ENCODE measurements around the gene IGSF9. TPM values are rescaled to one million over a fixed set of nuclear protein-coding genes. Genes with fewer than 3 reads are reported as not detected.

IGSF9 gene
- total RNA-seq, 5 donors from 2014 or later (not counting 1 experiment from before 2014, with no cell fraction given), result 0.06 to 0.16 (median 0.12) TPM; not detected in 2

DNA sequence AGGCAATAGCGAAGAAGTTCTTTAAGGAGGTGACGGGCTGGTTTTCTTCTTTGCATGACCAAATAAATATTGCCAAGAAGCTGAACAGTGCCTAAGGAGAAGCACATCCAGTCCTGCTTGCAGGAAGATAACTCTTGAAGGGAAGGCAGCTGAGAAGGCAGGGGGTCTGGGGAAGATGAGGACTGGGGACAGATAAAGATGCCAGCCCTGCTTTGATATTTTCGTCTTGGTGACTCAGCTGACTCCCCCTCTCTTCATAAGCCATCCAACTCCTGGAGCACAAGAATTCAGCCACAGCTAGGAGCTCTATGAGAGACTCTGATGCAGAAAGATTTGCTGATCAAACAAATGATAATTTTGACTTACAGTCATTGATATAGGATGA is 48.9 kb downstream of the IGSF9 start:
- ChIA-PET POLR2A (interaction anchor here in 1 of 2 donors (0.8 kb wide), 1 partner anchor 27 kb away, joined by 4 read pairs; no protein-coding TSS in a partner anchor), CTCF (interaction anchor here in 1 of 2 donors (1.5 kb wide), 1 partner anchor 15 kb away, joined by 4 read pairs; no protein-coding TSS in a partner anchor)
- Histone ChIP-seq H3K27ac (ENCODE audit: low read length) (no peak overlapping the region), H3K9me3 (no peaks in the 10 kb centered on the region), H3K4me3 (ENCODE audit: control insufficient read depth in 1 of 2, extremely low read depth in 1 of 2, low read length in 1 of 2) (no peak overlapping the region), H3K4me1 (ENCODE audit: control insufficient read depth in 1 of 2, extremely low read depth in 1 of 2, insufficient read depth in 2 of 2, low read length in 2 of 2) (peaks cover 0 to 7% of the 10 kb centered on the region in 2 experiments), H3K27me3 (replicated peaks in 1 of 2; ENCODE audit: control insufficient read depth in 2 of 2, extremely low read depth in 1 of 2, insufficient read depth in 2 of 2, low read length in 1 of 2) (peaks cover 0 to 6% of the 10 kb centered on the region in 2 experiments), H3K36me3 (ENCODE audit: control insufficient read depth in 2 of 2, extremely low read depth in 1 of 2, insufficient read depth in 1 of 2, low read length in 1 of 2) (no peaks in the 10 kb centered on the region)
- Mint-ChIP-seq H3K9me3 (no peaks in the 10 kb centered on the region), H3K4me1 (peaks cover under 1 to 2% (median 2%) of the 10 kb centered on the region in 3 donors), H3K4me3 (no peak overlapping the region), H3K36me3 (no peaks in the 10 kb centered on the region), H3K27ac (no peak overlapping the region), H3K27me3 (no peaks in the 10 kb centered on the region)
- WGBS (ENCODE audit: insufficient coverage), result 100% methylated on average over 2 of the region's 3 CpGs
- ATAC-seq (replicated peaks in 1 of 4) (no peak), DNase-seq (no peak)

DNA sequence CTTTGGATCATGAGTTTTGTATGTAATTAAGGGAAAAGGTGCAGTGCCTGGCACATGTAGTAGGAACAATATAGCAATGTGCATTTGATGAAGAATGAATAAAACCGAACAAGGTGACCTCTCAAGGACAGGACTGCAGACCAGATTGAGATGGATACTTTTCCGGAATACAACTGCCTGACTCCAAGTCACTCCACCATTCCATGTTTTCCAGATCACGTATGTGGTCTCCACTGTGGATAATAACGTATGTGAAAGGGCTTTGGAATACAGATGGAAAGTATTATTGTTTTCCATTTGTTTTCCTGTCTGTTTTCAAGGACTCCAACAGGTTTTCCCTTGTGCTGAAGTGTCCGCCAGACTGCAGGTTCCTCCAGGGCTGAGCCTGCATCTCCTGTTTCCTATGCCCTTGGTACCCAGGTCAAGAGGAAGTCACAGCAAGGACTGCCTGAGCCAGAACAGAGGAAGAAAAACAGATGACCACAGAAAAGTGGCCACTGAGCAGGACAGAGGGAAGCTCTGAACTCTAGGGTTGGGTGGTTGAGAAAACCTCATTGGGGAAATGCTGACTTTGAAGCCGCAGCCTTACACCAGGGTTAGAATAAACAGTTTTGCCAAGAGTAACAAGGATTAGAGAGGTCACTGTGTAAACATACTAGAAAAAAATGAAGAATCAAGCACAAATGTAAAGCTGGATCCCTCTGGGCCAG is 49.4 kb downstream of the IGSF9 start:
- no peaks in the 10 kb centered on the region for H3K27me3 Mint-ChIP-seq
- peaks cover 4 to 6% (median 5%) of the 10 kb centered on the region in 3 donors for H3K4me1 Mint-ChIP-seq
- no peaks in the 10 kb centered on the region for H3K36me3 Mint-ChIP-seq
- no peaks in the 10 kb centered on the region for H3K9me3 ChIP-seq
- no peak overlapping the region for H3K4me3 Mint-ChIP-seq
- DNase-seq (no peak), ATAC-seq (replicated peaks in 1 of 4) (no peak)
- H3K4me3 ChIP-seq (ENCODE audit: control insufficient read depth in 1 of 2, extremely low read depth in 1 of 2, low read length in 1 of 2), result no peak overlapping the region
- no peak overlapping the region for H3K27ac Mint-ChIP-seq
- 94% methylated on average over 3 of the region's 6 CpGs for WGBS (ENCODE audit: insufficient coverage)
- CTCF ChIA-PET, result interaction anchor here (1.5 kb wide), 2 partner anchors 16 to 97 kb away, joined by 3 to 4 read pairs; no protein-coding TSS in a partner anchor
- H3K9me3 Mint-ChIP-seq, result no peaks in the 10 kb centered on the region
- no peak overlapping the region for H3K27ac ChIP-seq (ENCODE audit: low read length)
- H3K36me3 ChIP-seq (ENCODE audit: control insufficient read depth in 2 of 2, extremely low read depth in 1 of 2, insufficient read depth in 1 of 2, low read length in 1 of 2), result no peaks in the 10 kb centered on the region
- POLR2A ChIA-PET, result interaction anchor here in 1 of 2 donors (0.8 kb wide), 1 partner anchor 28 kb away, joined by 4 read pairs; no protein-coding TSS in a partner anchor
- H3K27me3 ChIP-seq (replicated peaks in 1 of 2; ENCODE audit: control insufficient read depth in 2 of 2, extremely low read depth in 1 of 2, insufficient read depth in 2 of 2, low read length in 1 of 2), result peaks cover 0 to 6% of the 10 kb centered on the region in 2 experiments
- H3K4me1 ChIP-seq (ENCODE audit: control insufficient read depth in 1 of 2, extremely low read depth in 1 of 2, insufficient read depth in 2 of 2, low read length in 2 of 2), result peaks cover 0 to 9% of the 10 kb centered on the region in 2 experiments

DNA sequence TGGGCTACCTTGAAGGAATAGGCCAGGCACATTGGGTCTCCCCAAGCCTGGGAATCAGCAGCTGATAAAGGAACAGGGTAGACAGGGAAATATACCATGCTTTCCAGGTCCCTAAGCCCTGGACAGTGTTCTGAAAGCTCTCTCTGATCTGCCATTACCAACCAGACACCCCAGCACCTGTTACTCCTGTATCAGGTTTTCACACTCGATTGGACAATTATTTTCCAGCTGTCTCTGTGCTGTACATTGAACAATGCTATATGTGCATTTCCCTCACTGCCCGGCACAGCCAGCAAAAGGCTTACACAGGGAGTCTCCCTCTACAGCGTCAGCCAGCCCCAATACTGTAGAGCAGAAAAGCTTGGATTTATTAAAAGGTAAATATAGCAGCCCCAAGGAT is 50.1 kb downstream of the IGSF9 start:
- Histone ChIP-seq H3K4me1 (ENCODE audit: control insufficient read depth in 1 of 2, extremely low read depth in 1 of 2, insufficient read depth in 2 of 2, low read length in 2 of 2) (peaks cover 0 to 12% of the 10 kb centered on the region in 2 experiments), H3K4me3 (ENCODE audit: control insufficient read depth in 1 of 2, extremely low read depth in 1 of 2, low read length in 1 of 2) (no peak overlapping the region), H3K9me3 (no peaks in the 10 kb centered on the region), H3K27ac (ENCODE audit: low read length) (no peak overlapping the region), H3K27me3 (replicated peaks in 1 of 2; ENCODE audit: control insufficient read depth in 2 of 2, extremely low read depth in 1 of 2, insufficient read depth in 2 of 2, low read length in 1 of 2) (peaks cover 0 to 5% of the 10 kb centered on the region in 2 experiments), H3K36me3 (ENCODE audit: control insufficient read depth in 2 of 2, extremely low read depth in 1 of 2, insufficient read depth in 1 of 2, low read length in 1 of 2) (no peaks in the 10 kb centered on the region)
- DNase-seq (no peak), ATAC-seq (replicated peaks in 1 of 4) (no peak)
- ChIA-PET POLR2A (no interaction called here), CTCF (interaction anchor here (1.3 to 1.6 kb wide), 4 partner anchors 91 to 184 kb away, joined by 3 to 6 read pairs (median 3); no protein-coding TSS in a partner anchor)
- Mint-ChIP-seq H3K36me3 (no peaks in the 10 kb centered on the region), H3K27me3 (no peaks in the 10 kb centered on the region), H3K27ac (no peak overlapping the region), H3K4me1 (peaks cover 5 to 7% (median 6%) of the 10 kb centered on the region in 3 donors), H3K4me3 (no peak overlapping the region), H3K9me3 (no peaks in the 10 kb centered on the region)
- WGBS (ENCODE audit: insufficient coverage), result no CpG with 5 or more reads among the region's 3 CpGs

DNA sequence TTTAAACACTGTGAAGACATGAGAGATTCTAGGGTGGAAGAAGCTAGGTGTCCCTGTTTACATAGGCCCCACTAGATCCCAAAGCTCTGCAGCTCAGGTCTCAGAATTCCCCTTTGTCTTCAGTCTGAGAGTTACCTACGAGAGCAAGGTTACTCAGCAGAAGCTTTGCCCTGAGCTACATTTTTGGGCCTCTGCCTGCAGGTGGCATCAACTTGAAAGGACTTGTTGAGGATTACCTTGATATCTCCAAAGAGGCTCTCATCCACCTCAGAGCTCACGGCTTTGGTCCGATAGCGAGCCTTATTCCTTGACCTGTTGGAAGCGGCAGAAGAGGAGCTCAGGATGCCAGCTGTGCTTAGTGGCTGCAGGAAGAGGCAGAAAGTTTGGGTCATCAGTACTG is 52.5 kb downstream of the IGSF9 start:
- Histone ChIP-seq H3K9me3 (no peaks in the 10 kb centered on the region), H3K27me3 (replicated peaks in 1 of 2; ENCODE audit: control insufficient read depth in 2 of 2, extremely low read depth in 1 of 2, insufficient read depth in 2 of 2, low read length in 1 of 2) (no peaks in the 10 kb centered on the region), H3K36me3 (ENCODE audit: control insufficient read depth in 2 of 2, extremely low read depth in 1 of 2, insufficient read depth in 1 of 2, low read length in 1 of 2) (no peaks in the 10 kb centered on the region), H3K4me3 (ENCODE audit: control insufficient read depth in 1 of 2, extremely low read depth in 1 of 2, low read length in 1 of 2) (no peak overlapping the region), H3K27ac (ENCODE audit: low read length) (no peak overlapping the region), H3K4me1 (ENCODE audit: control insufficient read depth in 1 of 2, extremely low read depth in 1 of 2, insufficient read depth in 2 of 2, low read length in 2 of 2) (peaks cover 0 to 21% of the 10 kb centered on the region in 2 experiments)
- DNase-seq (peak in 4 of 35 experiments; percentile 7 to 41 (median 24)), ATAC-seq (replicated peaks in 1 of 4) (peak in 2 of 4 experiments; percentile 19 to 34)
- Mint-ChIP-seq H3K4me3 (no peak overlapping the region), H3K9me3 (no peaks in the 10 kb centered on the region), H3K4me1 (peaks cover 5 to 21% (median 17%) of the 10 kb centered on the region in 3 donors), H3K27me3 (no peaks in the 10 kb centered on the region), H3K27ac (no peak overlapping the region), H3K36me3 (no peaks in the 10 kb centered on the region)
- ChIA-PET POLR2A (interaction anchor here (1.2 to 3.3 kb wide), 3 partner anchors 30 to 32 kb away, joined by 5 to 18 read pairs (median 5); partner anchors contain the start of gene TAGLN2 (in 1 of the 2)), CTCF (interaction anchor here (0.5 to 5.6 kb wide), 26 partner anchors 11 to 673 kb away, joined by 3 to 75 read pairs (median 5); partner anchors contain the start of genes DUSP23 (in 1 of the 2), FCRL6 (in 1 of the 2), IGSF9 (in 1 of the 2) and TAGLN2 (in 1 of the 2))
- WGBS (ENCODE audit: insufficient coverage), result 20% methylated on average over 1 of the region's 5 CpGs

DNA sequence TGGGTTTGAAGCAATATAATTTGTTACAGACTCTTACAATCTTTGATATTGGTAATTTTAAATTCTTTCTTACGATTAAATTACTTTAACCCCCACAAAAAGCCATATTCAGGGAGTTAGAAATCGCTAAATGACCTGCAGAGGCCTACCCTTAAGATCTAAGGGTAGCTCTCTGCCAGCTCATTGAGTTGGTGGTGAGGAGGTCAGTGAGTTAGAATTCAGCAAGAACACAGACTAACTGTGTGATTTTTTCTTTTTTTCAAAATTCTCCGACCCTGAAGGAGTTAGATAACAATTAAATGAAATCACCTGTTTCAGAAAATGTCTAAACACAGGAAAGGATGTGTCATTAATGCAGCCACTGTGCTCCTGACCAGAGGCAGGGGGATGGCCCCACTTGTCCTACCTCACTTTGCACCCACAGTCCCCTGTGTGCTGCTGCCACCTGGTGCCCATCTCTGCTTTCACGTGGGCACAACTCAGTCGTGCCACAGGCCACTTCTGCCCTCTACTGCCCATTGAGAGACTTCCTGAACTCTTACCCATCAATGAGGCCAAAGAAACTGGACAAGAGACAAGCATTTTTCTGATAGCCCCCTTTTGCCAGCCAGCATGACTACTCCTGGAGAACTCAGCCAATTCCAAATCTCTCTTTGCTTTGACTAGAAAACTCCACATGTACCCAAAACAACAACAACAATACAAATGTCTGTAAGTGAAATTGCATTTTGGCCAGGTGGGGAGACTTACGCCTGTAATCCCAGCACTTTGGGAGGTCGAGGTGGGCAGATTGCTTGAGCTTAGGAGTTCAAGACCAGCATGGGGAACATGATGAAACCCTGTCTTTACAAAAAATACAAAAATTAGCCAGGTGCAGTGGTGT is 53.9 kb downstream of the IGSF9 start:
- ChIA-PET POLR2A (interaction anchor here in 1 of 2 donors (1.8 to 3.3 kb wide), 2 partner anchors 32 to 34 kb away, joined by 5 to 18 read pairs; partner anchors contain the start of gene TAGLN2), CTCF (interaction anchor here (0.9 to 5.6 kb wide), 17 partner anchors 9 to 116 kb away, joined by 3 to 75 read pairs (median 6); partner anchors contain the start of genes FCRL6 (in 2 of the 2), DUSP23 (in 1 of the 2), IGSF9 (in 1 of the 2) and TAGLN2 (in 1 of the 2))
- Mint-ChIP-seq H3K4me1 (peaks cover 5 to 21% (median 17%) of the 10 kb centered on the region in 3 donors), H3K36me3 (no peaks in the 10 kb centered on the region), H3K27me3 (no peaks in the 10 kb centered on the region), H3K9me3 (no peaks in the 10 kb centered on the region), H3K27ac (peak overlapping the region in 1 of 2 donors; percentile 3), H3K4me3 (no peak overlapping the region)
- no peak overlapping the region for H3K4me3 ChIP-seq (ENCODE audit: control insufficient read depth in 1 of 2, extremely low read depth in 1 of 2, low read length in 1 of 2)
- no peaks in the 10 kb centered on the region for H3K36me3 ChIP-seq (ENCODE audit: control insufficient read depth in 2 of 2, extremely low read depth in 1 of 2, insufficient read depth in 1 of 2, low read length in 1 of 2)
- no peaks in the 10 kb centered on the region for H3K27me3 ChIP-seq (replicated peaks in 1 of 2; ENCODE audit: control insufficient read depth in 2 of 2, extremely low read depth in 1 of 2, insufficient read depth in 2 of 2, low read length in 1 of 2)
- no peak overlapping the region for H3K27ac ChIP-seq (ENCODE audit: low read length)
- ATAC-seq (replicated peaks in 1 of 4) (peak; percentile 91 to 98 (median 96)), DNase-seq (peak; percentile 39 to 88 (median 68))
- H3K4me1 ChIP-seq (ENCODE audit: control insufficient read depth in 1 of 2, extremely low read depth in 1 of 2, insufficient read depth in 2 of 2, low read length in 2 of 2), result peaks cover 0 to 21% of the 10 kb centered on the region in 2 experiments
- H3K9me3 ChIP-seq, result no peaks in the 10 kb centered on the region
- WGBS (ENCODE audit: insufficient coverage), result 0% methylated on average over 2 of the region's 7 CpGs
